Osteocyte (in vitro differentiated cells): ENCODE data around the gene DHRS7C. TPM values are rescaled to one million over a fixed set of nuclear protein-coding genes. Genes with fewer than 3 reads are reported as not detected.

Source experiments
- DNase-seq: peaks from one replicate; pipeline ENCODE4 v3.0.0; 2021; ENCODE audit warnings: mixed read lengths; ENCODE audit not compliant: unreplicated experiment; ENCODE audit errors: extremely low spot score
- H3K27ac Mint-ChIP-seq: one replicate; pipeline ENCODE4 v1.8.0; 2021; ENCODE audit warnings: mild to moderate bottlenecking, mixed read lengths; ENCODE audit not compliant: unreplicated experiment
- H3K27me3 Mint-ChIP-seq: one replicate; pipeline ENCODE4 v1.8.0; 2021; ENCODE audit warnings: mixed read lengths; ENCODE audit not compliant: unreplicated experiment
- H3K36me3 Mint-ChIP-seq: one replicate; pipeline ENCODE4 v1.8.0; 2021; ENCODE audit warnings: mixed read lengths; ENCODE audit not compliant: unreplicated experiment
- H3K4me1 Mint-ChIP-seq: one replicate; pipeline ENCODE4 v1.8.0; 2021; ENCODE audit warnings: mixed read lengths; ENCODE audit not compliant: unreplicated experiment
- H3K4me3 Mint-ChIP-seq: one replicate; pipeline ENCODE4 v1.8.0; 2021; ENCODE audit warnings: mild to moderate bottlenecking, moderate library complexity, mixed read lengths; ENCODE audit not compliant: unreplicated experiment
- H3K9me3 Mint-ChIP-seq: one replicate; pipeline ENCODE4 v1.8.0; 2021; ENCODE audit warnings: mixed read lengths; ENCODE audit not compliant: unreplicated experiment
- total RNA-seq: library from RNA; stranded (reverse); gene quantifications from 2 replicates; pipeline ENCODE4 v1.2.1, GENCODE V29; 2021
- TF ChIP-seq, protein P1 (sequence below): fragments of 200-600 bp; sonication (generic); IDR thresholded peaks from 2 replicates; pipeline ENCODE4 v1.5.0; 2021; ENCODE audit warnings: antibody characterized with exemption, mild to moderate bottlenecking, moderate library complexity

DHRS7C gene
- total RNA-seq, 1 donor from 2014 or later: not detected

- H3K4me1 Mint-ChIP-seq: peaks cover 12% of the 10 kb centered on the region
- H3K4me3 Mint-ChIP-seq: no peak overlapping the region
- H3K36me3 Mint-ChIP-seq: peaks cover 2% of the 10 kb centered on the region
- no peaks in the 10 kb centered on the region for H3K9me3 Mint-ChIP-seq
- TF ChIP-seq, protein P1, sequence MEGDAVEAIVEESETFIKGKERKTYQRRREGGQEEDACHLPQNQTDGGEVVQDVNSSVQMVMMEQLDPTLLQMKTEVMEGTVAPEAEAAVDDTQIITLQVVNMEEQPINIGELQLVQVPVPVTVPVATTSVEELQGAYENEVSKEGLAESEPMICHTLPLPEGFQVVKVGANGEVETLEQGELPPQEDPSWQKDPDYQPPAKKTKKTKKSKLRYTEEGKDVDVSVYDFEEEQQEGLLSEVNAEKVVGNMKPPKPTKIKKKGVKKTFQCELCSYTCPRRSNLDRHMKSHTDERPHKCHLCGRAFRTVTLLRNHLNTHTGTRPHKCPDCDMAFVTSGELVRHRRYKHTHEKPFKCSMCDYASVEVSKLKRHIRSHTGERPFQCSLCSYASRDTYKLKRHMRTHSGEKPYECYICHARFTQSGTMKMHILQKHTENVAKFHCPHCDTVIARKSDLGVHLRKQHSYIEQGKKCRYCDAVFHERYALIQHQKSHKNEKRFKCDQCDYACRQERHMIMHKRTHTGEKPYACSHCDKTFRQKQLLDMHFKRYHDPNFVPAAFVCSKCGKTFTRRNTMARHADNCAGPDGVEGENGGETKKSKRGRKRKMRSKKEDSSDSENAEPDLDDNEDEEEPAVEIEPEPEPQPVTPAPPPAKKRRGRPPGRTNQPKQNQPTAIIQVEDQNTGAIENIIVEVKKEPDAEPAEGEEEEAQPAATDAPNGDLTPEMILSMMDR: no peak
- H3K27me3 Mint-ChIP-seq: no peaks in the 10 kb centered on the region
- DNase-seq: no peak
- H3K27ac Mint-ChIP-seq: no peak overlapping the region
Measured at GRCh38 chr17:9816472-9816871, 25.1 kb upstream of the DHRS7C start.

GRCh38 chr17:9814337-9814945, 23.0 kb upstream of the DHRS7C start:
- no peak overlapping the region for H3K27ac Mint-ChIP-seq
- H3K4me1 Mint-ChIP-seq: peaks cover 2% of the 10 kb centered on the region
- TF ChIP-seq, protein P1: no peak
- no peaks in the 10 kb centered on the region for H3K27me3 Mint-ChIP-seq
- no peak overlapping the region for H3K4me3 Mint-ChIP-seq
- DNase-seq: no peak
- peaks cover 2% of the 10 kb centered on the region for H3K36me3 Mint-ChIP-seq
- H3K9me3 Mint-ChIP-seq: no peaks in the 10 kb centered on the region

GRCh38 chr17:9813166-9813565, 21.8 kb upstream of the DHRS7C start:
- Mint-ChIP-seq H3K27me3 (no peaks in the 10 kb centered on the region), H3K27ac (no peak overlapping the region), H3K36me3 (no peaks in the 10 kb centered on the region), H3K4me3 (no peak overlapping the region), H3K4me1 (no peaks in the 10 kb centered on the region), H3K9me3 (no peaks in the 10 kb centered on the region)
- DNase-seq: no peak
- TF ChIP-seq, protein P1: no peak

GRCh38 chr17:9811537-9811936, 20.1 kb upstream of the DHRS7C start:
- no peaks in the 10 kb centered on the region for H3K9me3 Mint-ChIP-seq
- H3K36me3 Mint-ChIP-seq: no peaks in the 10 kb centered on the region
- DNase-seq: no peak
- TF ChIP-seq, protein P1: no peak
- no peak overlapping the region for H3K27ac Mint-ChIP-seq
- no peak overlapping the region for H3K4me3 Mint-ChIP-seq
- peaks cover under 1% of the 10 kb centered on the region for H3K27me3 Mint-ChIP-seq
- H3K4me1 Mint-ChIP-seq: no peaks in the 10 kb centered on the region

DNA sequence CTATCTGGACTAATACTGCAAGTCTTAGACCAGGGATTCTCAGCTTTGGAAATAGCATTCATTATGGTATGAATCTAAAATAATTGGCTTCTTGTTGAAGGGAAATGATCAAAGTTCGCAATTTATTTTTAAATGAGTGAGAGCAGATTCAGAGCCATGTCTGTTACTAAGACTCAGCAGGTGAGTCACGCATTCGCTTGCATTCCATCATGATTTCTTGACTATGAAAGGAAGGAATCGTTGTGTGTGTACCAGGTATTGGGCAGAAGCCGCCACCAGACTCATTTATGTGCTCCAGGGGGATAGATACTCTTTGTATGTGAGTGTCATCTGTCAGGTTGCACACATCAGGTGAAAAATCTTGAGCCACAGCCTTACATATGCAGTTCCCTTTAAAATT, 19.7 kb upstream of the DHRS7C start:
- no peak for DNase-seq
- TF ChIP-seq, protein P1: no peak
- Mint-ChIP-seq H3K4me1 (no peaks in the 10 kb centered on the region), H3K4me3 (no peak overlapping the region), H3K27me3 (peaks cover 2% of the 10 kb centered on the region), H3K9me3 (no peaks in the 10 kb centered on the region), H3K27ac (no peak overlapping the region), H3K36me3 (no peaks in the 10 kb centered on the region)
